Measurements from ENCODE around the gene PPM1J. TPM values are rescaled to one million over a fixed set of nuclear protein-coding genes. Genes with fewer than 3 reads are reported as not detected.

The PPM1J gene
- total and polyA plus RNA-seq, 2 of the 13 experiments (the other 11 are each of a cell fraction or from before 2014, with no cell fraction given), result 0.07 to 0.22 TPM

DNA sequence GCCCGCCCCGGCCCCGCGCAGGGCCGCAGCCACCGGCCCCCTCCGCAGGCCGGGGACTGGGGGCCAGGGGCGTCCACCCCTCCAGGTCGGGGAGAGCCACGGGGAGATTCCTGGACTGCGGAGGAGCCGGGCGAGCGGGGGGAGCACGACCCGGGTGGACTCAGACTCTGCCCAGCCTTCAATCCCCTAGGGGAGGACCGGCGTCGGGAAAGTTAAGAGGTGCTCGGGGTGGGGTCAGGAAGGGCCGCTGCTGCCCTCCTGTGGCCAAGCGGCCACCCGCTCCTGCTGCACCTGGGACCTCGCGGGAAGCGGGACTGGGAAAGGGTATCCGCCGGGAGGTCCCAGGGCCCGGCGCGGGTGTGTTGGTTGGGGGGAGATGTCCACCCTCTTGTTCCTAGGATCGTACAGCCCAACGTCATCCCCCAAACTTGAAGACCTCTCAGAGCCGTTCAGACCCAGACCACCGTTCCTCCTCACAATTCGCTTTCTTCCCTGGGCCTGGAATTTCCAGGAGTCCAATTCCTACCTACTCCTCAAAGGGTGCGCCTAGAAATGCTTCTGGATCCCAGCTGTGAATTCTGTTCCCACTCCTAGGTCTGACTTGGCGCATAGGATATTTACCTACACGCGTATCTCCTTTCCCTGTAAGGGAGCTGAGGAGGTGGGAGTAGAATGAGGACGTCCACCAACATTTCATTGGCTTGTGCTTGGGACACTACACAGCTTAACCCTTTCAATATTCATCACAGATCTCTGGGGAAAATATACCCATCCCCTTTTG is 7.7 kb downstream of the PPM1J start (continued):
- TF ChIP-seq ZNF331 (CRISPR knock-in tag; IDR thresholded peaks at IDR 0.05) (peak; percentile 17; the same call in 1 of the 2 replicates), ZNF224 (CRISPR knock-in tag; IDR thresholded peaks at IDR 0.05) (no peak), ZNF546 (CRISPR knock-in tag; conservative IDR thresholded peaks at IDR 0.05) (peak; percentile 87), KLF11 (CRISPR knock-in tag; IDR thresholded peaks at IDR 0.05) (peak; percentile 41; the same call in 1 of the 2 replicates), STAG1 (CRISPR knock-in tag; IDR thresholded peaks at IDR 0.05) (peak; percentile 90), ZNF660 (CRISPR knock-in tag; IDR thresholded peaks at IDR 0.05; ENCODE audit: borderline replicate concordance, low read depth) (no peak), MAX (IDR thresholded peaks at IDR 0.05) (peak; percentile 58), SPEN (CRISPR knock-in tag; IDR thresholded peaks at IDR 0.05; ENCODE audit: low read depth) (peak; percentile 62), TBL1XR1 (IDR thresholded peaks at IDR 0.05; ENCODE audit: borderline replicate concordance, low read length, partially characterized antibody) (peak; percentile 8), ZNF574 (CRISPR knock-in tag; IDR thresholded peaks at IDR 0.05) (peak; percentile 75), GTF2F1 (IDR thresholded peaks at IDR 0.05; ENCODE audit: low read length) (no peak), SAP130 (CRISPR knock-in tag; IDR thresholded peaks at IDR 0.05; ENCODE audit: low read depth) (peak; percentile 55), ZNF841 (CRISPR knock-in tag; IDR thresholded peaks at IDR 0.05; ENCODE audit: borderline replicate concordance) (no peak), NFRKB (IDR thresholded peaks at IDR 0.05) (no peak), KAT7 (CRISPR knock-in tag; IDR thresholded peaks at IDR 0.05; ENCODE audit: borderline replicate concordance) (peak; percentile 53; the same call in 1 of the 2 replicates)
- TF ChIP-seq, protein P1, sequence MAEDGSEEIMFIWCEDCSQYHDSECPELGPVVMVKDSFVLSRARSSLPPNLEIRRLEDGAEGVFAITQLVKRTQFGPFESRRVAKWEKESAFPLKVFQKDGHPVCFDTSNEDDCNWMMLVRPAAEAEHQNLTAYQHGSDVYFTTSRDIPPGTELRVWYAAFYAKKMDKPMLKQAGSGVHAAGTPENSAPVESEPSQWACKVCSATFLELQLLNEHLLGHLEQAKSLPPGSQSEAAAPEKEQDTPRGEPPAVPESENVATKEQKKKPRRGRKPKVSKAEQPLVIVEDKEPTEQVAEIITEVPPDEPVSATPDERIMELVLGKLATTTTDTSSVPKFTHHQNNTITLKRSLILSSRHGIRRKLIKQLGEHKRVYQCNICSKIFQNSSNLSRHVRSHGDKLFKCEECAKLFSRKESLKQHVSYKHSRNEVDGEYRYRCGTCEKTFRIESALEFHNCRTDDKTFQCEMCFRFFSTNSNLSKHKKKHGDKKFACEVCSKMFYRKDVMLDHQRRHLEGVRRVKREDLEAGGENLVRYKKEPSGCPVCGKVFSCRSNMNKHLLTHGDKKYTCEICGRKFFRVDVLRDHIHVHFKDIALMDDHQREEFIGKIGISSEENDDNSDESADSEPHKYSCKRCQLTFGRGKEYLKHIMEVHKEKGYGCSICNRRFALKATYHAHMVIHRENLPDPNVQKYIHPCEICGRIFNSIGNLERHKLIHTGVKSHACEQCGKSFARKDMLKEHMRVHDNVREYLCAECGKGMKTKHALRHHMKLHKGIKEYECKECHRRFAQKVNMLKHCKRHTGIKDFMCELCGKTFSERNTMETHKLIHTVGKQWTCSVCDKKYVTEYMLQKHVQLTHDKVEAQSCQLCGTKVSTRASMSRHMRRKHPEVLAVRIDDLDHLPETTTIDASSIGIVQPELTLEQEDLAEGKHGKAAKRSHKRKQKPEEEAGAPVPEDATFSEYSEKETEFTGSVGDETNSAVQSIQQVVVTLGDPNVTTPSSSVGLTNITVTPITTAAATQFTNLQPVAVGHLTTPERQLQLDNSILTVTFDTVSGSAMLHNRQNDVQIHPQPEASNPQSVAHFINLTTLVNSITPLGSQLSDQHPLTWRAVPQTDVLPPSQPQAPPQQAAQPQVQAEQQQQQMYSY (CRISPR knock-in tag; IDR thresholded peaks at IDR 0.05), result peak; percentile 7; the same call in 1 of the 2 replicates
- TF ChIP-seq, protein P2, sequence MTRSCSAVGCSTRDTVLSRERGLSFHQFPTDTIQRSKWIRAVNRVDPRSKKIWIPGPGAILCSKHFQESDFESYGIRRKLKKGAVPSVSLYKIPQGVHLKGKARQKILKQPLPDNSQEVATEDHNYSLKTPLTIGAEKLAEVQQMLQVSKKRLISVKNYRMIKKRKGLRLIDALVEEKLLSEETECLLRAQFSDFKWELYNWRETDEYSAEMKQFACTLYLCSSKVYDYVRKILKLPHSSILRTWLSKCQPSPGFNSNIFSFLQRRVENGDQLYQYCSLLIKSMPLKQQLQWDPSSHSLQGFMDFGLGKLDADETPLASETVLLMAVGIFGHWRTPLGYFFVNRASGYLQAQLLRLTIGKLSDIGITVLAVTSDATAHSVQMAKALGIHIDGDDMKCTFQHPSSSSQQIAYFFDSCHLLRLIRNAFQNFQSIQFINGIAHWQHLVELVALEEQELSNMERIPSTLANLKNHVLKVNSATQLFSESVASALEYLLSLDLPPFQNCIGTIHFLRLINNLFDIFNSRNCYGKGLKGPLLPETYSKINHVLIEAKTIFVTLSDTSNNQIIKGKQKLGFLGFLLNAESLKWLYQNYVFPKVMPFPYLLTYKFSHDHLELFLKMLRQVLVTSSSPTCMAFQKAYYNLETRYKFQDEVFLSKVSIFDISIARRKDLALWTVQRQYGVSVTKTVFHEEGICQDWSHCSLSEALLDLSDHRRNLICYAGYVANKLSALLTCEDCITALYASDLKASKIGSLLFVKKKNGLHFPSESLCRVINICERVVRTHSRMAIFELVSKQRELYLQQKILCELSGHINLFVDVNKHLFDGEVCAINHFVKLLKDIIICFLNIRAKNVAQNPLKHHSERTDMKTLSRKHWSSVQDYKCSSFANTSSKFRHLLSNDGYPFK (CRISPR knock-in tag; IDR thresholded peaks at IDR 0.05; ENCODE audit: borderline replicate concordance), result peak; percentile 27; the same call in 1 of the 2 replicates
- TF ChIP-seq, protein P3, sequence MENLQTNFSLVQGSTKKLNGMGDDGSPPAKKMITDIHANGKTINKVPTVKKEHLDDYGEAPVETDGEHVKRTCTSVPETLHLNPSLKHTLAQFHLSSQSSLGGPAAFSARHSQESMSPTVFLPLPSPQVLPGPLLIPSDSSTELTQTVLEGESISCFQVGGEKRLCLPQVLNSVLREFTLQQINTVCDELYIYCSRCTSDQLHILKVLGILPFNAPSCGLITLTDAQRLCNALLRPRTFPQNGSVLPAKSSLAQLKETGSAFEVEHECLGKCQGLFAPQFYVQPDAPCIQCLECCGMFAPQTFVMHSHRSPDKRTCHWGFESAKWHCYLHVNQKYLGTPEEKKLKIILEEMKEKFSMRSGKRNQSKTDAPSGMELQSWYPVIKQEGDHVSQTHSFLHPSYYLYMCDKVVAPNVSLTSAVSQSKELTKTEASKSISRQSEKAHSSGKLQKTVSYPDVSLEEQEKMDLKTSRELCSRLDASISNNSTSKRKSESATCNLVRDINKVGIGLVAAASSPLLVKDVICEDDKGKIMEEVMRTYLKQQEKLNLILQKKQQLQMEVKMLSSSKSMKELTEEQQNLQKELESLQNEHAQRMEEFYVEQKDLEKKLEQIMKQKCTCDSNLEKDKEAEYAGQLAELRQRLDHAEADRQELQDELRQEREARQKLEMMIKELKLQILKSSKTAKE (CRISPR knock-in tag; IDR thresholded peaks at IDR 0.05; ENCODE audit: borderline replicate concordance), result no peak

Data from HepG2 (cell line).